GM12864 (cell line): Measurements from ENCODE around the gene ANXA2R.

Experiments used
- DNase-seq: peaks from one replicate; pipeline ENCODE4 v3.0.0-alpha.2; 2011; ENCODE audit warnings: low read depth
- H3K4me3 ChIP-seq: 2 replicates; pipeline ENCODE4 v1.5.1; 2011; ENCODE audit warnings: mild to moderate bottlenecking, low read depth, low read length, control low read depth
- CTCF ChIP-seq: IDR thresholded peaks from 2 replicates; pipeline ENCODE4 v1.5.1; 2011; ENCODE audit warnings: low read depth, mild to moderate bottlenecking, moderate library complexity, low read length, control low read depth, inconsistent platforms; ENCODE audit errors: missing control alignments

ANXA2R gene

GRCh38 chr5:43014522-43014921 is 25.6 kb downstream of the ANXA2R start:
- no peak for TF ChIP-seq CTCF
- DNase-seq = no peak
- no peak overlapping the region for H3K4me3 ChIP-seq

DNA sequence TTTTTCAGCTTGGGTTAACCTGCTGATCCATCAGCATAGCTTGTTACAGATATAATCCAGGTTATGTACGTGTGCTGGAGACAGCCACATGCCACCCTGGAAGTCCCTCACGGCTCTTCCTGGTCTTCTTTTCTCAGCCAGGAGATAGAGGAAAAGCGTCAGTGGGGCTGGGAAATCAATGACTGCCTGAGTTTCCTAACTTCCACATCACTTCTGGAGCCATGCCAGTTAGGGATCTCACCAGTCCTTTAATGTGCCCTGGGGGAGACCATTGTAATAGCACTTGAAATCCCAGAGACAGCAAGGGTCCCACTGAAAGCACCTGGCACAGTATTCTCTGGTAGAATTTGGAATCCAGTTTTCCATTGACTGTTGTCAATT is 29.2 kb downstream of the ANXA2R start:
- DNase-seq = no peak
- no peak for TF ChIP-seq CTCF
- no peak overlapping the region; the same call in 1 of the 2 replicates for H3K4me3 ChIP-seq

- peak overlapping the region; percentile 55 for H3K4me3 ChIP-seq
- DNase-seq = peak; percentile 92
- TF ChIP-seq CTCF = peak; percentile 10
Observed at GRCh38 chr5:43008363-43009153, 31.6 kb downstream of the ANXA2R start.

GRCh38 chr5:43007911-43008362 is 32.2 kb downstream of the ANXA2R start:
- TF ChIP-seq CTCF = no peak
- DNase-seq = peak; percentile 71
- H3K4me3 ChIP-seq = peak overlapping the region; percentile 55

DNA sequence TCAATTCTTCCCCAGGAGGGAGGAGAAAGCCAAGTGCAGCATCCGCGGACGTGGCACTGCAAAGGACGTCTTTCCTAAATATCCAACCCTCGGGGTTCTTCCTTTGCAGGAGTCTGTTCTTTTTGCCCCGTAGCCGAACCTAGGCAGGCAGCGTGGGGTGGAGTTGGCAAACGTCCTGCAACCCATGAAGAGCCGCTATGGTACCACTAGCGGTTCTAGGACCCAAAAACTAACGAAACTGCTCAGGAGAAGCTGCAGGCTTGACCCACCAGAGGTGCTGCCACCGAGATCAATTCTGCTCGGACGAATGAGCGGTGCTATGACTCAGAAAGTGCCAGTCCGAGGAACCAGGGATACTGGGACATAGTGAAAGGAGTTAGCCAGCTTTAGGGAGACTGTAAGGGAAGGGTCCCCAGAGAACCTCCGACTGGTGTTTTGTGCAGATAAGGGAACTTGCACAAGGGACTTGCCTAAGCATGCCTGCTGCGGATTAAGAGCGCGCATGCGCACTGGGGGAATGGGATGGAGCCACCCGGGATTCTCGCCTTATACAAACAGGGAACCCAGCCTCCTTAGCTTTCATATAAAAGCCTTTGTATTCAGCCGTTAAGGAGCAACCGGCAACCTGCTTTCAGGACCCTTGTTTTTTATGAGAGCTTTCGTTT is 32.7 kb downstream of the ANXA2R start:
- no peak for TF ChIP-seq CTCF
- peak overlapping the region; percentile 55 for H3K4me3 ChIP-seq
- no peak for DNase-seq

- no peak for TF ChIP-seq CTCF
- no peak for DNase-seq
- peak overlapping the region; percentile 55 for H3K4me3 ChIP-seq
Observed at GRCh38 chr5:43006424-43007202, 33.5 kb downstream of the ANXA2R start.
